Kidney epithelial cell (primary cell): ENCODE measurements around the gene TMEM19. TPM values are rescaled to one million over a fixed set of nuclear protein-coding genes. Genes with fewer than 3 reads are reported as not detected.
"Not testable (repeated sequence)": the region's sequence is repeated elsewhere in the genome, so short reads cannot be mapped to it uniquely, and the experiment has no call there.

ENCODE experiments used
- DNase-seq: peaks from one replicate; pipeline ENCODE4 v3.0.0-alpha.2; 2010; ENCODE audit warnings: low read depth
- H3K27me3 ChIP-seq: 2 replicates; pipeline ENCODE4 v1.6.0; 2011; ENCODE audit warnings: low read length; ENCODE audit not compliant: control insufficient read depth, insufficient read depth
- H3K36me3 ChIP-seq: 2 replicates; pipeline ENCODE4 v1.5.1; 2011; ENCODE audit warnings: low read length; ENCODE audit not compliant: control insufficient read depth, insufficient read depth
- H3K4me3 ChIP-seq: 2 replicates; pipeline ENCODE4 v1.5.1; 2011; ENCODE audit warnings: low read depth, mild to moderate bottlenecking, control low read depth, low read length
- CTCF ChIP-seq: IDR thresholded peaks from 2 replicates; pipeline ENCODE4 v1.5.1; 2011; ENCODE audit warnings: mild to moderate bottlenecking, moderate library complexity, low read length, control low read depth, inconsistent platforms; ENCODE audit not compliant: insufficient read depth, poor library complexity, severe bottlenecking
- total RNA-seq: library from RNA; depleted of rRNA; stranded (reverse); fragments of >200 nt; gene quantifications from 2 replicates; pipeline ENCODE4 v1.2.3, GENCODE V29; 2015

Gene TMEM19
- total RNA-seq, 1 donor from 2014 or later: 13.1 TPM

- no peak for DNase-seq
- TF ChIP-seq CTCF: no peak
- H3K27me3 ChIP-seq: no peaks in the 10 kb centered on the region
- no peak overlapping the region for H3K4me3 ChIP-seq
- H3K36me3 ChIP-seq: peaks cover 1% of the 10 kb centered on the region
These were observed 9.9 kb downstream of the TMEM19 start for GRCh38 chr12:71695782-71696181.

GRCh38 chr12:71702181-71702580 lies 16.3 kb downstream of the TMEM19 start:
- DNase-seq, H3K36me3 ChIP-seq, H3K4me3 ChIP-seq, H3K27me3 ChIP-seq: not testable (repeated sequence)

DNA sequence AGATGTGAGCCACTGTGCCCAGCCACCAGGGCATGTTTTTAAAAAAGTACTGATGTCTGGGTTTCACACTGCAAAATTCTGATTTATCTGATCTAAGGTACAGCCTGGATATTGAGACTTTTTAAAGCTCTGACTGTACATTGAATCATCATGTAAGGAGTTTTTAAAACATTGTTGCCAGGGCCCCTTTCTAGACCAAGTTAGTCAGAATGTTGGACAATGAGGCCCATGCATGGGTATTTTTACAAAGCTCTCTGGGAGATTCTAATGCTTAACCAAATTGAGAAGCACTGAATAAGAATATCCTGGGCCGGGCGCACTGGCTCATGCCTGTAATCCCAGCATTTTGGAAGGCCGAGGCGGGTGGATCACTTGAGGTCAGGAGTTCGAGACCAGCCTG lies 16.7 kb downstream of the TMEM19 start:
- Histone ChIP-seq H3K36me3 (peaks cover 1% of the 10 kb centered on the region), H3K4me3 (no peak overlapping the region), H3K27me3 (no peaks in the 10 kb centered on the region)
- no peak for TF ChIP-seq CTCF
- no peak for DNase-seq

DNA sequence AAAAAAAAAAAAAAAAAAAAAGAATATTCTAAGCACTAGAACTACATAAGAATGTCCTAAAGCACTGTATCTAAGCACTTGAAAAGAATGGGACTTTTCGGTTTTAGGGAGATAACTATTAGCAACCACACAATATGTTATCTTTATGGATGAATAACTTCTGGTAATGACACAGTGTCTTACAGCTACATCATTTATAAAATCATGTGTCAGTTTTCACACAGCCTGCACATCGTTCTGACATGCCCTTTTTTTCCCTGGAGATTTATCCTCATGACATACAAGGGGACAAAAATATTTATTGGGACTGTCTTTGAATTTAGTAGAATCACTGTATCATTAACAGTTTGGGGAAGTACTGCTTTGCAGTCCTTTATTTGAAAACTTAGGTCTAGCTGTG lies 17.3 kb downstream of the TMEM19 start:
- TF ChIP-seq CTCF: no peak

DNA sequence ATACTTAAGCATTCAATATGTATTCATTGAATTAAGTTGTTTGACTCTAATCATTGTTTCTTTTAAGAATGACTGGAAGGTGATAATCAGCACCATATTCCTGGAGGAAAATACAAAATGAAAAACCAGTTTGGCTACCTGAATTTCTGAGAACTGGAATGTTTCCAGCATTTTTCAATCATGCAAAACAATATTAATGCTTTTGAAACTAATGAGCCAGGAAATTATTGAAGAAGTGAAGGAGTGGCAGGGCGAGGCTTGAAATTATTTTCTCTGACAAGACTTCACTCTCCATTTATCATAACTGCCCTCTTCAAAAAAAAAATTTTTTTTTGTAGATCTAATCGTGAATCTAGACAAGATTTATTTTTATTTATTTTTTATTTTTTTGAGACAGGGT lies 19.0 kb downstream of the TMEM19 start:
- no peak overlapping the region for H3K4me3 ChIP-seq
- H3K27me3 ChIP-seq: no peaks in the 10 kb centered on the region
- DNase-seq: no peak
- no peaks in the 10 kb centered on the region for H3K36me3 ChIP-seq
- no peak for TF ChIP-seq CTCF

More for the DNA sequence above, 17.3 kb downstream of the TMEM19 start:
- no peak overlapping the region for H3K4me3 ChIP-seq
- H3K36me3 ChIP-seq: peaks cover 1% of the 10 kb centered on the region
- H3K27me3 ChIP-seq: no peaks in the 10 kb centered on the region
- no peak for DNase-seq

- no peaks in the 10 kb centered on the region for H3K27me3 ChIP-seq
- H3K4me3 ChIP-seq: no peak overlapping the region
- no peak for TF ChIP-seq CTCF
- no peak for DNase-seq
- no peaks in the 10 kb centered on the region for H3K36me3 ChIP-seq
These were observed 22.8 kb downstream of the TMEM19 start for GRCh38 chr12:71708658-71709057.
